OCI-LY3 (cell line): ENCODE measurements around the gene PSMG3.

ENCODE experiments used
- EZH2phosphoT487 ChIP-seq: fragments of 200-600 bp; shearing (Covaris generic); IDR thresholded peaks from 2 replicates; pipeline ENCODE4 v1.6.1; 2018; ENCODE audit warnings: antibody characterized with exemption, mixed run types, low read depth
- TF ChIP-seq, protein P1 (sequence below): fragments of 200-600, 300-600 bp; sonication (generic); IDR thresholded peaks from 2 replicates; pipeline ENCODE4 v1.5.1; 2014; ENCODE audit warnings: antibody characterized with exemption, low read length, low read depth

GRCh38 chr7:1532456-1533254 is 37.2 kb downstream of the PSMG3 start:
- TF ChIP-seq, protein P1, sequence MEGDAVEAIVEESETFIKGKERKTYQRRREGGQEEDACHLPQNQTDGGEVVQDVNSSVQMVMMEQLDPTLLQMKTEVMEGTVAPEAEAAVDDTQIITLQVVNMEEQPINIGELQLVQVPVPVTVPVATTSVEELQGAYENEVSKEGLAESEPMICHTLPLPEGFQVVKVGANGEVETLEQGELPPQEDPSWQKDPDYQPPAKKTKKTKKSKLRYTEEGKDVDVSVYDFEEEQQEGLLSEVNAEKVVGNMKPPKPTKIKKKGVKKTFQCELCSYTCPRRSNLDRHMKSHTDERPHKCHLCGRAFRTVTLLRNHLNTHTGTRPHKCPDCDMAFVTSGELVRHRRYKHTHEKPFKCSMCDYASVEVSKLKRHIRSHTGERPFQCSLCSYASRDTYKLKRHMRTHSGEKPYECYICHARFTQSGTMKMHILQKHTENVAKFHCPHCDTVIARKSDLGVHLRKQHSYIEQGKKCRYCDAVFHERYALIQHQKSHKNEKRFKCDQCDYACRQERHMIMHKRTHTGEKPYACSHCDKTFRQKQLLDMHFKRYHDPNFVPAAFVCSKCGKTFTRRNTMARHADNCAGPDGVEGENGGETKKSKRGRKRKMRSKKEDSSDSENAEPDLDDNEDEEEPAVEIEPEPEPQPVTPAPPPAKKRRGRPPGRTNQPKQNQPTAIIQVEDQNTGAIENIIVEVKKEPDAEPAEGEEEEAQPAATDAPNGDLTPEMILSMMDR: no peak
- TF ChIP-seq EZH2phosphoT487: no peak
